Measurements from ENCODE around the gene WHRN.

DNA sequence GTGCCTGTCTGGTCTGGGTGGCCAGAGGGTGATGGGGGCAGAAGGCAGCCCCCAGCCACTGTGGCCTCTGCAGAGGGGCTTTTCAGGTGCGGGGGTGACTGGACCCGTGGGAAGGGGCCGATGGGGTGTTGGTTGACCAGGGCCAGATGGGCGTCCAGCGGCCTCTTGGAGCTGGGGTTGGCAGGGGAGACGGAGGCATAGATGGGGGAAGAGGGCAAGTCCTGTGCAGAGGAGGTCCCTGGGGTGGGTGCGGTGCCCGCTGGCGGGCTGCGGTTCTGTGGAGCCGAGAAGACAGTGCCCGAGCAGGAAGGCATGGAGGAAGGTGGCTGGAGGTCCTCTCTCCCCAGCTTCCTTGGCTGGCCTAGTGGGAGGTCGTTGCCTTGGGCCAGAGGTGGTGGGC lies 98.8 kb downstream of the WHRN start:
- TF ChIP-seq, protein P1, sequence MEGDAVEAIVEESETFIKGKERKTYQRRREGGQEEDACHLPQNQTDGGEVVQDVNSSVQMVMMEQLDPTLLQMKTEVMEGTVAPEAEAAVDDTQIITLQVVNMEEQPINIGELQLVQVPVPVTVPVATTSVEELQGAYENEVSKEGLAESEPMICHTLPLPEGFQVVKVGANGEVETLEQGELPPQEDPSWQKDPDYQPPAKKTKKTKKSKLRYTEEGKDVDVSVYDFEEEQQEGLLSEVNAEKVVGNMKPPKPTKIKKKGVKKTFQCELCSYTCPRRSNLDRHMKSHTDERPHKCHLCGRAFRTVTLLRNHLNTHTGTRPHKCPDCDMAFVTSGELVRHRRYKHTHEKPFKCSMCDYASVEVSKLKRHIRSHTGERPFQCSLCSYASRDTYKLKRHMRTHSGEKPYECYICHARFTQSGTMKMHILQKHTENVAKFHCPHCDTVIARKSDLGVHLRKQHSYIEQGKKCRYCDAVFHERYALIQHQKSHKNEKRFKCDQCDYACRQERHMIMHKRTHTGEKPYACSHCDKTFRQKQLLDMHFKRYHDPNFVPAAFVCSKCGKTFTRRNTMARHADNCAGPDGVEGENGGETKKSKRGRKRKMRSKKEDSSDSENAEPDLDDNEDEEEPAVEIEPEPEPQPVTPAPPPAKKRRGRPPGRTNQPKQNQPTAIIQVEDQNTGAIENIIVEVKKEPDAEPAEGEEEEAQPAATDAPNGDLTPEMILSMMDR (IDR thresholded peaks at IDR 0.05) = no peak
- no peak for TF ChIP-seq POLR2A (IDR thresholded peaks at IDR 0.05)

Data from tibial nerve (tissue), 3 donors.